T47D (cell line): ENCODE measurements around the gene HOOK1.
A peak's percentile ranks its signal among the peaks of the same experiment; 100 is the strongest.

Source experiments
- DNase-seq, 2 experiments: peaks; one replicate each; pipeline versions ENCODE4 v3.0.0 to v3.0.0-alpha.2; 2011 to 2012; ENCODE audit warnings: low read depth in 1 of 2, low spot score in 1 of 2
- JUND ChIP-seq: IDR thresholded peaks from 2 replicates; pipeline ENCODE4 v1.6.1; 2012; ENCODE audit warnings: low read depth
- in situ Hi-C: cut with HindIII; loops from 2 replicates; pipeline ENCODE4 v1.10.0; 2016; ENCODE audit warnings: low sequenced_read_pairs, low pct_unique_long_range_greater_than_20kb

Gene HOOK1

GRCh38 chr1:59814901-59815825 lies at the start of gene HOOK1:
HOOK1 (plus strand) TSS chr1:59814949; CDS start chr1:59815118, 169 bp downstream.
- no peak for TF ChIP-seq JUND
- peak in 1 of 2 experiments; percentile 18 for DNase-seq
- in situ Hi-C loops, result no loop called here

- no peak for TF ChIP-seq JUND
- no peak for DNase-seq
- in situ Hi-C loops, result no loop called here
Measured at GRCh38 chr1:59765011-59765730, 49.6 kb upstream of the HOOK1 start.

GRCh38 chr1:59766227-59766855 lies 48.4 kb upstream of the HOOK1 start:
- TF ChIP-seq JUND, result no peak
- in situ Hi-C loops, result no loop called here
- no peak for DNase-seq

GRCh38 chr1:59767119-59767518 lies 47.6 kb upstream of the HOOK1 start:
- in situ Hi-C loops, result no loop called here
- no peak for DNase-seq
- TF ChIP-seq JUND, result no peak

GRCh38 chr1:59768792-59769735 lies 45.7 kb upstream of the HOOK1 start:
- DNase-seq, result peak in 1 of 2 experiments; percentile 22
- TF ChIP-seq JUND, result no peak
- in situ Hi-C loops, result no loop called here

- in situ Hi-C loops, result no loop called here
- TF ChIP-seq JUND, result no peak
- no peak for DNase-seq
Measured at GRCh38 chr1:59769736-59770095, 45.0 kb upstream of the HOOK1 start.

- in situ Hi-C loops, result no loop called here
- no peak for DNase-seq
- no peak for TF ChIP-seq JUND
Measured at GRCh38 chr1:59771361-59771760, 43.4 kb upstream of the HOOK1 start.

- in situ Hi-C loops, result no loop called here
- DNase-seq, result no peak
Measured at GRCh38 chr1:59775480-59775879, 39.3 kb upstream of the HOOK1 start.

GRCh38 chr1:59776960-59777852 lies 37.5 kb upstream of the HOOK1 start:
- in situ Hi-C loops, result no loop called here
- TF ChIP-seq JUND, result no peak
- DNase-seq, result no peak

More at GRCh38 chr1:59775480-59775879, 39.3 kb upstream of the HOOK1 start:
- TF ChIP-seq JUND, result no peak

GRCh38 chr1:59779949-59780348 lies 34.8 kb upstream of the HOOK1 start:
- no peak for DNase-seq
- in situ Hi-C loops, result no loop called here
- no peak for TF ChIP-seq JUND

- no peak for TF ChIP-seq JUND
- in situ Hi-C loops, result no loop called here
- no peak for DNase-seq
Measured at GRCh38 chr1:59788825-59789224, 25.9 kb upstream of the HOOK1 start.
